Placental pericyte (primary cell): Measurements from ENCODE around the gene SAP30. TPM values are rescaled to one million over a fixed set of nuclear protein-coding genes. Genes with fewer than 3 reads are reported as not detected.

Source experiments
- total RNA-seq: library from RNA; depleted of rRNA; stranded (reverse); fragments of >200 nt; gene quantifications from 2 replicates; pipeline ENCODE4 v1.2.3, GENCODE V29; 2012

SAP30 gene, protein sequence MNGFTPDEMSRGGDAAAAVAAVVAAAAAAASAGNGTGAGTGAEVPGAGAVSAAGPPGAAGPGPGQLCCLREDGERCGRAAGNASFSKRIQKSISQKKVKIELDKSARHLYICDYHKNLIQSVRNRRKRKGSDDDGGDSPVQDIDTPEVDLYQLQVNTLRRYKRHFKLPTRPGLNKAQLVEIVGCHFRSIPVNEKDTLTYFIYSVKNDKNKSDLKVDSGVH
- total RNA-seq: 7.4 and 14.2 TPM in 2 replicates

DNA sequence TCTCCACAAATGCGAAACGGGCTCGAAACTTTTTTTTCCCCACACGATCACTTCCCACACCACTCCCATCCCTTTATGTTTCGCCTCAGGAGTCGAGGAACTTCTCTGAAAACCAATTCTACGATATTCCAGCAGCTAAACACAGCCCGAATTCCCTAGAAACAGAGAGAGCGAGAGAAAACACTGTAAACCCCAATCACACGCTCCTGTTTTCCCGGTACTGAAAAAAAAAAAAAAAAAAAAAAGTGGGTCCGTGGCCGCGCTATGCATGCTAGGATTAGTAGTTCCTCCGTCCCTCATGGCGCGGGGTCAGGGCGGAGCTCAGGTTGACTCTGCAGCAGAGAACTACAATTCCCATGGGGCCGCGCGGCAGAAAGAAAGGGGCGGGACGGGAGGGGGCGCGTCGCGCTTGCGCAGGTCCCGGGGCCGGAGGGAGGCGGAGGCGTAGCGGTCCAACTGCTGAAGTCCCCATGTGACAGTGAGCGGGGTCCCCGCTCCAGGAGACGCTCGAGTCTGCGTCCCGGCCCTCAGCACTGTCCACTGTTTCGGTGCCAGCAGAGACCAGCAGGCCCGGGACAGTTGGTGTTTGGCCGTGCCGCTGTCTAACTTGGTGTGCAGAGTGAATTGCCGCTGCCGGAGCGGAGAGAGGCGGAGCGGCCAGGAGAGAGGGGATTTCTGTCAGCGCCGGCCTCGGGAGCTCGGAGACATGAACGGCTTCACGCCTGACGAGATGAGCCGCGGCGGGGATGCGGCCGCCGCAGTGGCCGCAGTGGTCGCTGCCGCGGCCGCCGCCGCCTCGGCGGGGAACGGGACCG, at the start of gene SAP30:
Gene SAP30 (plus strand): TSS at position 478 of the 815 bp plus-strand sequence. CDS start 229 bp downstream, at position 707.

DNA sequence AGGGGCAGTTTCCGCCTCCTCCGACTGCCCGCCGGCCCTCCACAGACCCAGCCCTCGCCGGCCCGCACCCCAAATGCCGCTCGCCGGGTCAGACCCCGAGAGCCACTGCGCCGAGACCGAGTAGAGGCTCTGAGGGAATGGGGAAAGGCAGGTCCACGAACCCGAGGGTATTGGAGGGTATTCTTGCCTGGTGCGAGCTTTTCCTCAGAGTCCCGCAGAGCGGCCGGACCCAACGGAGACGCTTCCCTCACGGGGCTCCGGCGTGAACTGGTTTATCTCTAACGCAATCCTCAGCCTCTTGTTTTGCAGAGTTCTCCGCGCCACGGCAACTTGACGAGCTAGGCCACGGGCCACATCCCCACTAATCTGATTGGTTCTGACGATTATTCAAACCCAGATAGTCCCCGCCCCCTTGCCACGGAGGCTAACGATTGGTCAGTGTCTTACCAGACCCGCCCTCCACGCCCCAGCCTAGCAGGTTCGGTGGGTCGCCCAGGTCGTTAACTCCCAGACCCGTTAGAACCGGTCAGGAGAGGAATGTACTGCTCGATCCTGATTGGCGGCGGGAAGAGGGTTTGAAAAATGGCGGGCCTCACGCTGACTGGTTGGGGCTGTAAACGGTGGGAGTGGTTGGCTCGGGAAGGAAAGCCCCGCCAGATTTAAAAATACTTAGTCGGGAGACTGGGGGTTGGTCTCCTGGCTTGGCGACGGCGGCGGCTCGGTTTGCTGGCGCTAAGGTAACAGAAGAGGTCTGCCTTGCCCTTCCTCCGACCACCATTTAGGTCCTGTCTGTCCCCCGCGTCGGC, 36.5 kb upstream of the SAP30 start, which contains the start of gene HMGB2:
Gene HMGB2 (minus strand): TSS at position 274 of the 806 bp plus-strand sequence. CDS start 709 bp downstream, outside the sequence.

DNA sequence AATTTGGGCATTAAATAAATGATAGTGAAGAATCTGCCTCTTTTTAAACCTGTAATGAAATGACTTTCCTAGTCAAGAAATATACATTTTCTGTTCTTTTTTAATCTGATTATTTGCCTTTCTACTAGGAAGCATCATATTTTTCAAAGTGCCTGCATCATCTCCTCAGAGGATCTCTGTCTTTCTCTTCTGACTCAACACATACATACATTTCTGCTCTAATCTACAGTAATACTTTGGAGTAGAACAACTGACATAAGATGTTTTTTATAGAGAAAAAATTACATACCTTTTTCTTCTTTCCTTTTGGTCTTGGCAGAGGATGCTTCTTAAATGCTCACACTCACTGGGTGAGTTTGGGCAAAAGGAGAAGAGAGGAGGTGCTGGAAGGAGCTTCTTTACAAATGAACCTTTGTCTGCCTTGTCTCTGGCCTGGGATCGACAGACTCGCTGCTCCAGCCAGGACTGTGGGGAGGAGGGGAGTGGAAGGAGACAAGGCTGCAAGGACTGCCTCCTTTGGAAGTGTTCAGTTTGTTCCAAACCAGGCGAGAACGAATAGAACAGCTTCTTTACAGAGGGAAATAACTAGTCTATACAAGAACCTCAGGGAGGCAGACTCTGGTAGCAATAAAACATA, 28.1 kb downstream of the SAP30 start, which contains the start of gene SCRG1:
Gene SCRG1 (minus strand): TSS at position 338 of the 637 bp plus-strand sequence. CDS start 7,702 bp downstream, outside the sequence.

Other genes starting within 250 kb of the SAP30 start
- 10.5 and 16.6 TPM in 2 replicates for gene GALNT7, start 202.1 kb upstream of the SAP30 start, total RNA-seq
- gene HMGB2, start 36.6 kb upstream of the SAP30 start, total RNA-seq: 45.1 and 52.0 TPM in 2 replicates
- under 0.01 TPM in 2 replicates for gene SCRG1, start 28.2 kb downstream of the SAP30 start, total RNA-seq
- gene HAND2, start 159.3 kb downstream of the SAP30 start, total RNA-seq: 28.8 and 70.2 TPM in 2 replicates